ENCODE measurements around the gene PTDSS2.
A peak's percentile ranks its signal among the peaks of the same experiment; 100 is the strongest.

The PTDSS2 gene

DNA sequence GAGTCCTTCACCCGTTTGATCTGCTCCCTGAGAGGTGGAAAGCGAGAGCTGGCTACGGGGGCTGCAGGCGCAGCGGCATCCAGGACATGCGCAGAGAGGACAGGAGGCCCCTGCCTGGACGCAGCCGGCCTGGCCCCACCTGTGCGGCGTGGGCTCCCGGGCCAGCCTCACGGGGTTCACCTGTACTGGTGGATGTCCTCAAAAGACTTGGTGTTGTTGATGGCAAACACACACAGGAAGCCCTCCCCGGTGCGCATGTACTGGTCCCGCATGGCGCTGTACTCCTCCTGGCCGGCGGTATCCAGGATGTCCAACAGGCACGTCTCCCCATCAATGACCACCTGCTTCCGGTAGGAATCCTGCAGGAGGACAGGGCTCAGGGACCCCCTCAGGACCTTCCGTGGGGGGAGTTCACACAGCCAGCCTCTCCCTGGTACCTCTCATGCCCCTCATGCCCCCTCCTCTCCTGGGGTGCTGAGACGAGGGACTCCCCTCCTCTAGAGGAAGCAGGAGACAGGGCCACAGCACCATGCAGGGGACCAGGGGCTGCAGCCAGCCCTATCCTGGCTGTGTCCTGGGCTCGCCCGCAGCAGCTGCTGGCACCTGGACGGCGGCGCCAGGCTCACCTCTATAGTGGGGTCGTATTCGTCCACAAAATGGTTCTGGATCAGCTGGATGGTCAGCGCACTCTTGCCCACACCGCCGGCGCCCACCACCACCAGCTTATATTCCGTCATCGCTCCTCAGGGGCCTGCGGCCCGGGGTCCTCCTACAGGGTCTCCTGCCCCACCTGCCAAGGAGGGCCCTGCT, 83.7 kb downstream of the PTDSS2 start:
- DNase-seq = no peak

GRCh38 chr11:534396-535209, 84.5 kb downstream of the PTDSS2 start:
- DNase-seq = peak; percentile 52

DNA sequence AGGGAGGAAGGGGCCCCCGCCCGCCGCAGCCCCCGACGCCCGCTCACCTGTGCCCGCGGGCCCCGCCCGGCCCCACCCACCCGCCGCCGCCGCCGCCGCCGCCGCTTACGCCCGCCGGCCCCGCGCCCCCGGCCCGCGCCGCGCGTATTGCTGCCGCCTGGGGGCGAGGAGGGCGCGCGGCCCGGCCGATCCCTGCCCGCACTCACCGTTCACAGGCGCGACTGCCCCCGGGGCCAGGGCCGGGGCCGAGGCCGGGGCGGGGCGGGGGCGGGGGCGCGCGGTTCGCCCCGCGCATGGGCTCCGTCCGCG, 85.1 kb downstream of the PTDSS2 start:
- DNase-seq = no peak

GRCh38 chr11:535519-536454, 85.7 kb downstream of the PTDSS2 start, which contains the start of gene HRAS:
Gene HRAS, minus strand, starts transcription at chr11:535576.
- DNase-seq = peak; percentile 98

DNA sequence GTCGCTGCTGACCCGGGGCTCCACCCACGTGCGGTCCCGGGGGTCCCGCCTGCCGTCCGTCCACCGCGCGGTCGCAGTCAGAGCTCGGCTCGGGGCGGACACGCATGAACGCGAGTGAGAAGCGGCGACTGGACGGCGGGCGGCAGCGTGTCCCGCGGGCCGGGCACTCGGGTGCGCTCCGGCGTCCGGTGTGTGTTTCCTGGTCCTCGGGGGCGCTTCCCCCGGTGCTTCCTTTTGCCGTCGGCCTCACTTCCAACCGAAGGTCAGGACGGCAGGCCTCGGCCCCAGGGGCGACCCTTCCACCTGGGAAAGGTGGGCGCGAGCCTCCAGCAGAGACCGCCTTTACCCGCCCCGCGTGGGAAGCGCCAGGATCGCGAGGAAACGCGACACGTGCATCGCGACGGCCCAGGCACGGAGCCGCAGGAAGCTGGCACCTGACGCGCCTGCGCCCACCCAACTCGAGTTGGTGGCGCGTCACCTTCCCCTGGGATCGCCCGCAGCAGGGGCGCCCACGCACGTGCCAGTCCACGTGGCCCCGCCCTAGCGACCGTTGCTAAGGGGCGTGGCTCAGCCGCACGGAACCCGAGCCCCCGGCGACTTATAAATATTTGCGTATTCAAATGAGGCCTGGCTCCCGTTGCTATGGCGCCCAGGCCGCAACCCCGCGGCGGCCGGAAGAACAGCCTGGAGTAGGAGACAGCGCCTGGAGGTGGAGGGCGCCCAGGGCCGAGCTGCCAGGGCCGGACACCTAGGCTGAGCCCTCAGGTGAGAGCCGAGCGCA, 87.0 kb downstream of the PTDSS2 start, which contains the start of gene LRRC56:
TSS of gene LRRC56 (plus strand) at position 687 of the 781 bp plus-strand sequence. CDS start 3,158 bp downstream, outside the sequence.
- DNase-seq = peak; percentile 89

DNA sequence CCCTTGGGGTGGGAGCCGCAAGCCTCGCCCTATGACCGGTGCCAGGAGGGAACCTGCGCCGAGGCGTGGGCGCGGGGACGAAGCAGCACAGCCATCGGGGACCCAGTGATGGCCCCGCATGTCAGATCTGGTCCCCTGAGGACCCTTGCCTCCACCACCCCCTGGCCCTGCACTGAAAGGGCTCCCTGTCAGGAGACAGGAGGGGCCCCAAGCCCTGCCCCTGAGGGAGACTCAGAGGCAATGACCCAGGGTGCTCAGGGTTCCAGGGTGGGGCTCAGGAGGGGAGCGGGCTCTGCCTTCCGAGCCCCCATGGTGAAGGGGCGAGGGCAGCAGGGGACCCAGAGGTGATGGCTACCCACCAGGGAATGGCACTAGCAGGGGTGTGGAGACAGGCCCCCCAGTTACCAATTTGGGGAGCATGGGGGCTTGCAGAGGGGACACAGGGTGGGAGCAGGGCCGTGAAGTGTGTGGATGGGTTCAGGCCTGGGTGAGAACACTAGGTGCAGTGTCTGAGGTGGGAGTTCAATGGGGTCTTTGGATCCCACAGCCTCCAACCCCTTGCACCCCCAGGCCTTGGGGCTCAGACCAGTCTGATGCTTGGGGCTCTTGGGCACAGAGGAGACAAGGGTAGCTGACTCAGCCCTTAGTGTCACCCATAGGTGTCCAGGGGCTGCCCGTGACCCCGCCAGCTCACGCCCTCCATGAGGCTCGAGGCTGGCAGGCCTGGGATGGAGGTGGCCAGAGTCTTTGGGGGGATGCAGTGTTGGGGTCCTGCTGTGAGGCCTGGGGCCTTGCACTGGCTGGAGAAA, 87.7 kb downstream of the PTDSS2 start:
- DNase-seq = no peak

DNA sequence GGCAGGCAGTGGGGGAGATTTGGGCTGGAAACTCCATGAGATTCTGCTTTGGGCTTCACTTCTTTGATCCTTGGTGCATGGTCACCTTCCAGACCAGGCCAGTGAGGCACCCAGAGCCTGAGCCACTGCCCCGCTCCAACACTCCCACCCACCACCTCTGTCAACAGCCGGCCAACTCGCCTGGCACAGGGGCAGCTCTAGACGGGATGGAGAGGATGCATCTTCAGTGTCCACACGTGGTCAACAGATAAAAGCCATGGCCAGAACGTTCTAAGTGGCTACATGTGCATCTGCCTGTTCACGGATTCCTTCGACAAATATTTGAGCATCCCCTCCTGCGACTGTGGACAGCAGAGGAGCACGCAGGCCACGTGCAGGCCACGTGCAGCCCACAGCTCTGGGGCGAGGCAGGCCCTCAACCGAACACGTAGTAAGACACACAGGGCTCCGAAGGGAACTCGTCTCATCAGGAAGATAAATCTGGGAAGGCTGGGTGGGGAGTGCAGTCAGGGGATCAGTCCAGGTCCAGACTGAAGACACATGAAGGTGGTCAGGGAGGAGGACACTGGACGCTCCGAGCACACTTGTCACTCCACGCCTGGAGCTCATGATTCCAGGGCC, 88.5 kb downstream of the PTDSS2 start:
- no peak for DNase-seq

- no peak for DNase-seq
Observed at GRCh38 chr11:539971-540481, 89.9 kb downstream of the PTDSS2 start.

All from activated CD4-positive, CD25-positive, alpha-beta regulatory T cell treated with anti-CD3 and anti-CD28 coated beads, Interleukin-2, amount 50 U/mL, for 72 hours (primary cell).